GM21515 (cell line): ENCODE results near the gene RAD23B.

ENCODE experiments used
- ATAC-seq: cut with Tn5 transposase; IDR thresholded peaks from one replicate; pipeline ENCODE4 v1.9.1; 2021; ENCODE audit not compliant: unreplicated experiment

RAD23B gene

DNA sequence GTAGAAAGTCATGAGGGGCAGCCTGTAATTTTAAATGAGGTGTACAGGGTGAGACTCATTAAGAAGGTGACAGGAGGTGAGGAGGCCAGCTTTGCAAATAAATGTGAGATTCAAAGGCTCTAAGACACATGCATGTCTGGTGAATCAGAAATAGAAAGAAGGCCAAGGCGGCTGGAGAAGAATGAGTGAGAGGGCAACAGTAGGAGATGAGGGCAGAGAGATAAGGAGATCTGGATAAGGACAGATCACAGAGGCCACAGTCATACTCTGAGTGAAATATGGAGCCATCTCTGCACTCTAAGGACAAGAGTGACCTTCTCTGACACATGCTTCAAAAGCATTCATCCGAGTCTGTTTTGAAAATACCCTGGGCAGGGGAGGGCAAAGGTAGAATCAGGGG is 90.7 kb downstream of the RAD23B start:
- no peak for ATAC-seq

- no peak for ATAC-seq
Observed at GRCh38 chr9:107375001-107375400, 91.9 kb downstream of the RAD23B start.

- no peak for ATAC-seq
Observed at GRCh38 chr9:107375651-107376369, 92.7 kb downstream of the RAD23B start.

DNA sequence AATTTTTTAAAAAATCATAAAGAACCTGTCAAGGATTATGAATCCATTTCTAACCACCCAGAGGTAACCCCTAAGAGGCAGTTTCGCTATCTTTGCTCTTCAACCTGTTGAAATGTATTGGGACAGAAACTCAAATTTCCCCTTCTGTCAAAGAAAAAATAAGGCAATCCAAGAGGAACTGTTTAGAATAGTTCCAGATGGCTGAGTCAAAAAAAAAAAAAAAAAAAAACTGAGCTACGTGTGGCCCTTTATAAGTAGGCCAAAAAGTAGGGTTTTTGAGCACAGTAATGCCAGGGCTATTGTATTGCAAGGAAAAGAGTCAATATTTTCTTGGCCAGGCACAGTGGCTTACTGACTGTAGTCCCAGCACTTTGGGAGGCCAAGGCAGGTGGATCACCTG is 94.9 kb downstream of the RAD23B start:
- no peak for ATAC-seq
